Left hindlimb (tissue), 1 donor: Measurements from ENCODE around the gene NUDC.
"Not testable (repeated sequence)": the region's sequence is repeated elsewhere in the genome, so short reads cannot be mapped to it uniquely, and the experiment has no call there.

ENCODE experiments used
- DNase-seq: peaks from one replicate; pipeline ENCODE4 v3.0.0-alpha.2; 2018

The NUDC gene

GRCh38 chr1:26912147-26912490 lies 9.4 kb upstream of the NUDC start:
- no peak for DNase-seq

- DNase-seq, result no peak
Measured at GRCh38 chr1:26913389-26913753, 8.2 kb upstream of the NUDC start.

DNA sequence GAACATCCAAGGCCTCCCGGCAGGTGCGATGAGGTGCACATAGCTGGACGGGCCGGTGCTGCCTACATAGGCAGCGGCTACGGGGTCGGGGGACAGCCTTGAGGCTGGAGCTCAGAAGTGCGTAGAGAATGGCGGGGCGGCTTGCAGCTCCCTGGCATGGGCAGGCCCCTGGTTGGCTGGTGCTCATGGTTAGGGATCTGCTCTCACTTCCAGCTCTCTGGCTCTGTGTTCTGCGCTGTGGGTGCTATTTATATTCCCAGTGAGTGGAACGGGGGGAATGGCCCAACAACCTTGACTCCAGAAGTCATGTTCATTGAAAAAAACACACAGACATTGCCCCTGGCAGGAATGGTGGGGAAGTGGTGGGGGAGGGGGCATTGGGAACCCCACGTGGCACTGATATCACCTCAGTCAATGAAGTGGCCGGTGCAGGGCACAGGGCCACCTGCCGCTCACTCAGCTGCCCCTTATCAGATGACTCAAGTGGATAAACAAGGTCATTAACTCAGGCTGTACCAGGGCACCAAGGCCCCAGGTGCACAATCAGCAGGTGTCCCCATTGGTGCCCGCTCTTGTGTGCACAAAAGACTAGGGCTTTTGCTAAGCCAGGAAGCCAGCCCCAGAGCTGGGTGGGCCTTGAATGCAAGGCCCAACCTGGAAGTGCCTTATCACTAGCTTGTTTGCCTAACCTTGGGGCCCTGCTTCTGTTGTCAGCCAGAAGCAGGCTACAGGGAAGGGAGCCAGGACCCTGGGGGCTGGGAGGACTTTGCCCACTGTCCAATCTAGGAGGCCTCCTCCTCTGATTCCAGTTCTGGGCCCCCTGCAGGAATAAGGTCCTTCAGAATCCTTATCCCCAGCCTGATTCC lies 7.6 kb upstream of the NUDC start, which contains the start of gene NR0B2:
NR0B2 (minus strand) TSS at position 222 of the 866 bp plus-strand sequence; CDS start at position 187, 35 bp downstream.
- DNase-seq, result no peak

DNA sequence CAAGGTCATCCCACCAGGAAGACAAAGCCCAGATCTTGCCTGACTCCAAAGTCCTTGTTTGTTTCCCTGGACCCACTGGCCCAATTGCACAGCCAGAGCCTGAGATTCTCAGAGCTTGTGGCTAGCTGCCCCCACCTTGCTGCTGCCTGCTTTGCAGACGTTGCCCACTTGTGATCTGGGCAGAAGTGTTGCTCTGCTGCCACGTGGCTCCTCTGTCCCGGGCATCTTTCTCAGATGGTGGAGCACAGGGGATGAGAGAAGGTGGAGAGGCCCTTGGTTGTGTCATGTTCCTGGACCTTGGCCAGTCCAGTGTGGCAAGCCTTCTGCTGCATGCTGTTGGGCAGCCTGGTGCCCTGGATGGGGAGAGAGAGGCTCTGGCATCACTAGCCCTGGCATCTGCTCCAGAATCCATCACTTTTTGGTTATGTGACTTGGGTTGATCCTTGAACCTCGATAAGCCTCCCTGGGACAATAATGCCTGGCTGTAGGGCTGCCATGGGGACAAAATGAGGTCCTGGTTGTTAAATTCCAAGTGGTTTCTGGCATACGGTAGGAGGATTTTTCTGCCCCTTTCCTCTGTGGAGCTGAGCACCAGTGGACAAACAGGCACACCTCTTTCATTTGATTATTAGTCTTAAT lies 6.2 kb upstream of the NUDC start:
- no peak for DNase-seq

GRCh38 chr1:26921126-26921539 lies 410 bp upstream of the NUDC start:
- no peak for DNase-seq

DNA sequence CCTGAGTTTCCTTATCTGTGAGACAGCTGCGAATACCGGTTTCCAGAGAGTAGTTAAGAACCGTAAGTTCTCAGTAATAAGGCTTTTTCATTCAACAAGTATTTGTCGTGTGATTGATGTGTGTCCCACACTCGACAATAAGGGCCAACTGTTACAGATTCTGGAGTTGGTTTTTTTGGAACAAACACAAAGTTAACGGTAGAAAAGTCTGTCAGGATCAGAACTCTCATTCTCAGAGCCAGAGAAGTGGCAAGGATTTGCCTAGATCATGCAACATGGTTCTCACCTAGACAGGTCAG lies 837 bp downstream of the NUDC start:
- DNase-seq, result no peak

GRCh38 chr1:26922901-26923300 lies 1.4 kb downstream of the NUDC start:
- no peak for DNase-seq

DNA sequence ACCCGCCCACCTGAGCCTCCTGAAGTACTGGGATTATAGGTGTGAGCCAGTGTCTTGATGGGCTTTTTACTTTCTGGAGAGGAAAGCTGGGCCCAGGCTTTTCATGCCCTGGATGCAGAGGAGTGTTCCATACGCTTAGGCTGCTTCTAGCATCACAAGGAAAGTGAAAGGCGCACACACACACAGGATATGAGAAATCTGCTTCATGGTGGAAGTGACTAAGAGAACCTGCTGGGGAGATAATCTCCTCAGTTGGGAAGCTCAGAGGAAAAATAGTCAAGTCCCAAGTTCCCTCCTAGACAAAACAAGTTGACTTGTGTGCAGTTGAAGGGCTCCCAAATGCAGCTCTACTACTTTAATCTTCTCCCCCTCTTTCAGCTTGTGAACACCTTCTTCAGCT lies 2.2 kb downstream of the NUDC start:
- DNase-seq, result no peak

DNA sequence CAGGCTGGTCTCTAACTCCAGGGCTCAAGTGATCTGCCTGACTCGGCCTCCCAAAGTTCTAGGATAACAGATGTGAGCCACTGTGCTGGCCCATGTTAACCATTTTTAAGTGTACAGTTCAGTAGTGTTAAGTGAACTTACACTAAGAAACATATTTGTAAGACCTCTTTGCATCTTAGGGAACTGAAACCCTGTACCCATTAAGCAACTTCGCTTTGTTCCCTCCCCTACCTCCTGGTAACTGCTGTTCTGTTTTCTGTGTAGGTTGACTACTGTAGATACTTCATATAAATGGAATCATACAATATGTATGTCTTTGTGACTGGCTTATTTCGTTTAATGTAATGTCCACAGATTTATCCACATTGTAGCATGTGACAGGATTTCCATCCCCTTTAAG lies 11.0 kb downstream of the NUDC start:
- no peak for DNase-seq

DNA sequence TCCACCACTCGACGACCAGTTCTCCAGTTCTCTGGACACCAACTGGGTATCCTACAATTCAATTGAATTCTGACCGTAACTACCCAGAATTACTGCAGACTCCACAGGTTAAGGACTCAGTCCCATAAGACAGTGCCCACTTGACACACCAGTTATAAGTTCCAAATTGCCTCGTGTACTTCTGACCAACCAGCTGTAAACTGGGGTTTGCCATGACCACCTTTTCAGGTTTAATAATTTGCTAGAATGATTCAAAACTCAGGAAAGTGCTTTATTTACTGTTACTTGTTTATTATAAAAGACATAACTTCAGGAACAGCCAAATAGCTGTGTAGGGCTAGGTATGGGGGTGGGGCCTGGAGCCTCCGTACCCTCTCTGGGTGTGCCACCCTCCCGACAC lies 15.3 kb downstream of the NUDC start:
- DNase-seq, result no peak

GRCh38 chr1:26938004-26938658 lies 16.6 kb downstream of the NUDC start:
- no peak for DNase-seq

- DNase-seq, result no peak
Measured at GRCh38 chr1:26938659-26939025, 17.1 kb downstream of the NUDC start.

- no peak for DNase-seq
Measured at GRCh38 chr1:26941311-26941710, 19.8 kb downstream of the NUDC start.

- no peak for DNase-seq
Measured at GRCh38 chr1:26942656-26943055, 21.1 kb downstream of the NUDC start.

DNA sequence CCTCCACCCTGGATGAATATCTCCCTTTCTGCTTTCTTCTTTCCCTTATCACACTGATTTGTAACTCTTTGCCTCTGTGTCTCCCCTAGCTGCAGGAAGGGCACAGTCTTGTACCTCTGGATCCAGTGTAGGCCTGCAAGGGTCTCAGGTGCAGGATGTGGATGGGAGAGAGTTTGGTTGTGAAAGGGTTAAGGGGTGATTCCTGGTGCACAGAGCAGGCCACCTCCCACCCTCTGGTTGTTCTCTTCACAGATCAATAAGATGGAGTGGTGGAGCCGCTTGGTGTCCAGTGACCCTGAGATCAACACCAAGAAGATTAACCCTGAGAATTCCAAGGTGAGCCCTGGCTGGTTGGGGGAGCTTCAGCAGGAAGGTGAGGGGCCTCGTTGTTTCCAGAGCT lies 23.6 kb downstream of the NUDC start:
- no peak for DNase-seq

DNA sequence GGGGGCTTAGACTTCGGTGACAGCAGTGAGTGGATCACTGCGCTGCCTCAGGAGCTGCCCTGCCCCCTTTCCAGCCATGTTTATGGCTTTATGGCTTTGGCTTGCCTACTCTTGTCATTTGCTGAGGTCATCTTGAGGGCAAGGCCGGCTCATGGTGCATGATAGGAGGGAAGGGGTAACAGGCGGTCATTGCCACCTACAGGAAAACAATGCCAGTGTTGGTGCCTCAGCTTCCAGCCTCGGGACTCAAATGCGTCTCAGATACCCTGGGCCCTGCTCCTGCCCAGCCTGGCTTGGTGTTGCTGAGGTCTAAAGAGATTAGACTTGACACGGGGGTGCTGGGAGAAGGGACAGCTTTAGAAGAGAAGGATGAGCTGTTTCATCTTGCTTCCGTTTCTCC lies 24.2 kb downstream of the NUDC start:
- DNase-seq, result no peak

GRCh38 chr1:26946270-26946669 lies 24.7 kb downstream of the NUDC start:
- DNase-seq, result no peak

DNA sequence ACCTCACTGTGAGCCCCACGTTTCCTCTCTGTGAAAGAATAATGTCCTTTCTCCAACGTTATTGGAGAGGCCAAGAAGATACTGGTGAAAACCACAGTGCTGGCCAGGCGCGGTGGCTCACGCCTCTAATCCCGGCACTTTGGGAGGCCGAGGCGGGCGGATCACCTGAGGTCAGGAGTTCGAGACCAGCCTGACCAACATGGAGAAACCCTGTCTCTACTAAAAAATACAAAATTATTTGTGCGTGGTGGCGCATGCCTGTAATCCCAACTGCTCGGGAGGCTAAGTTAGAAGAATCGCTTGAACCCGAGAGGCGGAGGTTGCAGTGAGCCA lies 27.1 kb downstream of the NUDC start:
- not testable (repeated sequence) for DNase-seq

- DNase-seq, result no peak
Measured at GRCh38 chr1:26949266-26949925, 27.9 kb downstream of the NUDC start.

GRCh38 chr1:26949926-26950319 lies 28.4 kb downstream of the NUDC start:
- DNase-seq, result no peak

DNA sequence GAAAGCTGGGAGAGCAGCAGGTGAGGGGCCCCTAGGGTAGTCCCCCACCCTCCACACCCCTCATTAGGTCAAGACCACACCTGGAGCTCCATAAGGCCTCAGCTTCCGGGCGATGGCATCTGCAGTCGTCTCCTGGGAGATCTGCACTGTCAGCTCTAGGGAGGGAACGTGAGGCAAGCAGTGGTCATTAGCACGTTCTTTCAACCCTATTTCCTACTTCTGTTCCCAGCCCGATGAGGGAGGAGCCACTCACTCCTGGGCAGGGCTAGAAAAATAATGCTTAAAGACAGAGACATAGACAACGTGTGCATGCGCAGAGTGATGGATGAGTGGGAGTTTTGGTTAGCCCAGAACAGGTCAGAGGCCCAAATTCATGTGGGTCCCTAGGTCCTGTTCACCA lies 29.1 kb downstream of the NUDC start:
- no peak for DNase-seq

GRCh38 chr1:26951216-26951615 lies 29.7 kb downstream of the NUDC start:
- no peak for DNase-seq

DNA sequence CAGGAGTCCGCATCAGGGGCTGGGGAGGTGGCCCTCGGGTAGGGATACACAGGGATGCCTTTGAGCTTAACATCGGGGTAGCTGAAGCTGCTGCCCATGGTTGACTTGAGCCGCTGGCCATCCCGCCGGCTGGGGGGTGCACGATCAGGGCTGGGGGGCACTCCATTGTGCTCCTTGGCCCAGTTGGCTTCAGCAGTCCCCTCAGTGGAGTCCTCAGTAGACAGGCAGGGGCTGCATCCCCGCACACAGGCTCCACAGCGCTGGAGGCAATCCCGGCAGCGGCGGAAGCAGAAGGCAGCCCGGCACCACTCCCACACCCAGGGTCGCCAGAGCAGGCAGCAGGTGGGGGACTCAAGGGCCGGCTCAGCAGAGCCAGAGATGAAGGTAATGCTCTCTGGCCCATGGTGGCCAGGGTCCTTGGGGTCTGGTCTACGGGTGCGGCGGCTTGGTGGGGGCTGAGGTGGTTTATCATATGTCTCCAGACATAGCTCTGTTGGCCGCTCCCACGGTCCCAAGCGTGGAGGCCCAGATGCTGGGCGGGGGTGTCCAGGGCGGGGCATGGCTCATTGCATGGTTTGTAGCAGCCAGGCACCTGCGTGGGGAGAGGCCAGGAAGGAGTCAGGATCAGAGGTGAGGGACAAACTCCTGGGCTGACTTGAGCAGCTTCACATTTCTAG lies 30.4 kb downstream of the NUDC start:
- DNase-seq, result no peak
